Measurements from ENCODE around the gene POLD3. TPM values are rescaled to one million over a fixed set of nuclear protein-coding genes. Genes with fewer than 3 reads are reported as not detected.

POLD3 gene
- polyA plus RNA-seq, 2 of the 4 experiments (the other 2 are of a cell fraction): 20.7 to 36.3 TPM

DNA sequence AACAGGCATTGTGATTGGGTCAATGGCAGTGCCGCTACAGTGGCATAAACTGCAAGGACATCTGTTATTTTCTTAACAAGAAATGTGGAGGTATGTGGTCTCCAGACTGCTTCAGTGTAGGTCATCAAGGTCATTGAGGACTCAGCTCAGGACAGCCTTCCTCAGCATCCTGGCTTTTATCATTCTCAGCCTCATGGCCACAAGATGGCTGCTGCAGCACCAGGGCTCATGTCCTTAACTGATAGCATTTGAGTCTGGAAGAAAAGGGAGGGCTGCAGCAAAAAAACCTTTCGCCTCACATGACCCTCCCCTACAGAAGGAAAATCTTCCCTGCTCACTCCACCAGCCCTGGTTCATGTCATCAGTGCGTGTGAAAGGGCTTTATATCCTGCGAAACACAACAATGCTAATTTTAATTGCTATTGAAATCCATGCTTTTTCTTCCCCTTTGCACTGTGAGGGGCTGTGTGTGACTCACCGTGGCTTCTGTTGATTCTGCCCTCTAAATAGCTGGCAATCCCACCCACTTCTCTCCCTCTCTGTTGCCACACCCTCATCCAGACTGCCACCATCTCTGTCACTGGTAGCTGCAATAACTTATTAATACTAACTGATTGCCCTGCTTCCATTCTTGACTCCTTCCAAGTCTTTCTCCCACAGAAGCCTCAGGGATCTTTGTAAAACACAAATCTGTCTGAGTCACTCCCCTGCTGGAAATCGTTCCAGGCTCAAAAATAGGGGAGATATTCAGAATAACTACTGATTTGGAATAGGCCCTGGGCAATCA, 95.0 kb downstream of the POLD3 start:
- no peaks in the 10 kb centered on the region for H3K9me3 ChIP-seq
- H3K4me3 ChIP-seq: no peak overlapping the region
- TF ChIP-seq RARB (CRISPR knock-in tag; IDR thresholded peaks at IDR 0.05): no peak
- TF ChIP-seq GATA3 (IDR thresholded peaks at IDR 0.05; ENCODE audit: borderline replicate concordance): no peak
- H3K4me2 ChIP-seq: peak overlapping the region; percentile 15; the same call in 2 of the 3 replicates
- DNase-seq (ENCODE audit: low read depth in 1 of 2, low spot score in 1 of 2) (no peak), FAIRE-seq (no peak), ATAC-seq (peak in 1 of 2 experiments; percentile 46; a peak in 3 of 6 replicates)
- ChIA-PET POLR2A (interaction anchor here (1.4 kb wide), 1 partner anchor 14 kb away, joined by 3 read pairs; no protein-coding TSS in a partner anchor), CTCF (interaction anchor here (0.9 to 20.4 kb wide), 7 partner anchors 9 to 39 kb away, joined by 3 to 281 read pairs (median 4); no protein-coding TSS in a partner anchor)
- H3K27ac ChIP-seq: peak overlapping the region; percentile 53 to 88; a peak in 5 of 6 replicates
- H3K4me1 ChIP-seq: peaks cover 31% of the 10 kb centered on the region
- WGBS (ENCODE audit: missing lambda C conversion rate): 71% methylated on average over 6 of the region's 6 CpGs

- FAIRE-seq: no peak
These were observed 97.3 kb downstream of the POLD3 start for GRCh38 chr11:74689666-74690065.

GRCh38 chr11:74691755-74692154, 99.4 kb downstream of the POLD3 start:
- 67% methylated on average over 4 of the region's 4 CpGs for WGBS (ENCODE audit: missing lambda C conversion rate)
- POLR2A ChIA-PET: no interaction called here

More at GRCh38 chr11:74689666-74690065, 97.3 kb downstream of the POLD3 start:
- TF ChIP-seq HOXB13 (CRISPR knock-in tag; IDR thresholded peaks at IDR 0.05; ENCODE audit: low read depth): no peak
- no peak for TF ChIP-seq HOXA7 (CRISPR knock-in tag; IDR thresholded peaks at IDR 0.05)
- CTCF ChIA-PET: interaction anchor here (0.6 to 20.4 kb wide), 4 partner anchors 11 to 835 kb away, joined by 3 to 281 read pairs (median 5); no protein-coding TSS in a partner anchor
- Histone ChIP-seq H3K4me3 (no peak overlapping the region), H3K4me2 (no peak overlapping the region), H3K4me1 (peaks cover 26% of the 10 kb centered on the region), H3K27ac (peak overlapping the region in 1 of 2 experiments; percentile 88; a peak in 2 of 6 replicates), H3K9me3 (no peaks in the 10 kb centered on the region)
- POLR2A ChIA-PET: no interaction called here
- 96% methylated on average over 4 of the region's 4 CpGs for WGBS (ENCODE audit: missing lambda C conversion rate)
- ATAC-seq (no peak), DNase-seq (ENCODE audit: low read depth in 1 of 2, low spot score in 1 of 2) (no peak)

More at GRCh38 chr11:74691755-74692154, 99.4 kb downstream of the POLD3 start:
- DNase-seq (ENCODE audit: low read depth in 1 of 2, low spot score in 1 of 2) (no peak), FAIRE-seq (no peak), ATAC-seq (no peak)
- H3K4me1 ChIP-seq: peaks cover 40% of the 10 kb centered on the region
- H3K27ac ChIP-seq: peak overlapping the region; percentile 5 to 88; a peak in 4 of 6 replicates
- no peak for TF ChIP-seq PBX3 (IDR thresholded peaks at IDR 0.05)
- no peak for TF ChIP-seq FOSB (CRISPR knock-in tag; IDR thresholded peaks at IDR 0.05)
- no peak overlapping the region for H3K4me3 ChIP-seq
- H3K9me3 ChIP-seq: no peaks in the 10 kb centered on the region
- CTCF ChIA-PET: interaction anchor here (1.0 to 18.6 kb wide), 3 partner anchors 10 to 35 kb away, joined by 3 to 281 read pairs (median 7); no protein-coding TSS in a partner anchor
- H3K4me2 ChIP-seq: no peak overlapping the region

Small RNAs within 50 kb of the gene (small RNA-seq; reads per million reads assigned to genes)
- gene RANP3 (0 reads per million in 6 experiments), gene RN7SKP297 (0 reads per million in 6 experiments)

Other genes starting within 250 kb of the POLD3 start
- gene PGM2L1, start 194.1 kb upstream of the POLD3 start, polyA plus RNA-seq (2011; rRNA removed): 17.6 and 21.8 TPM in 2 replicates
- gene PGM2L1, start 194.1 kb upstream of the POLD3 start, polyA plus RNA-seq (2017; fragmentation: RNase III; extraction: RNeasy Plus Mini Kit Qiagen cat#74134 plus additional on column Dnase treatment): 15.4 to 24.9 TPM (median 23.5 TPM) in 3 replicates
- 0.56 and 0.70 TPM in 2 replicates for gene KCNE3, start 125.0 kb upstream of the POLD3 start, polyA plus RNA-seq (2011; rRNA removed)
- gene KCNE3, start 125.0 kb upstream of the POLD3 start, polyA plus RNA-seq (2017; fragmentation: RNase III; extraction: RNeasy Plus Mini Kit Qiagen cat#74134 plus additional on column Dnase treatment): 0.20 to 0.34 TPM (median 0.23 TPM) in 3 replicates
- gene LIPT2, start 98.9 kb upstream of the POLD3 start, polyA plus RNA-seq (2011; rRNA removed): 9.8 and 12.9 TPM in 2 replicates
- 3.8 to 4.9 TPM (median 4.8 TPM) in 3 replicates for gene LIPT2, start 98.9 kb upstream of the POLD3 start, polyA plus RNA-seq (2017; fragmentation: RNase III; extraction: RNeasy Plus Mini Kit Qiagen cat#74134 plus additional on column Dnase treatment)
- 1.8 and 2.3 TPM in 2 replicates for gene CHRDL2, start 138.8 kb downstream of the POLD3 start, polyA plus RNA-seq (2011; rRNA removed)
- gene CHRDL2, start 138.8 kb downstream of the POLD3 start, polyA plus RNA-seq (2017; fragmentation: RNase III; extraction: RNeasy Plus Mini Kit Qiagen cat#74134 plus additional on column Dnase treatment): 2.6 to 5.8 TPM (median 5.4 TPM) in 3 replicates
- 10.7 and 11.1 TPM in 2 replicates for gene RNF169, start 156.3 kb downstream of the POLD3 start, polyA plus RNA-seq (2011; rRNA removed)
- 5.8 to 6.3 TPM (median 6.2 TPM) in 3 replicates for gene RNF169, start 156.3 kb downstream of the POLD3 start, polyA plus RNA-seq (2017; fragmentation: RNase III; extraction: RNeasy Plus Mini Kit Qiagen cat#74134 plus additional on column Dnase treatment)

Data from A549 (cell line).